OCI-LY3 (cell line): ENCODE data around the gene P2RX3.

Experiments used
- H2AFZ ChIP-seq: fragments of 200-600, 300-600 bp; shearing (Covaris generic); 2 replicates; pipeline ENCODE4 v1.6.0; 2014; ENCODE audit warnings: antibody characterized with exemption, low read depth, low read length
- H3K27ac ChIP-seq: fragments of 200-600, 300-600 bp; sonication (generic); 2 replicates; pipeline ENCODE4 v1.5.1; 2014; ENCODE audit warnings: mild to moderate bottlenecking, low read length, moderate library complexity, mixed read lengths
- H3K27me3 ChIP-seq: fragments of 200-600, 300-600 bp; sonication (generic); 2 replicates; pipeline ENCODE4 v1.6.1; 2014; ENCODE audit warnings: low read depth, low read length, mixed read lengths
- H3K36me3 ChIP-seq: fragments of 200-600, 300-600 bp; sonication (generic); replicated peaks from 2 replicates; pipeline ENCODE3; 2014; ENCODE audit warnings: low read depth, low read length, mixed read lengths
- H3K4me1 ChIP-seq: fragments of 300-600, 200-600 bp; sonication (generic); 2 replicates; pipeline ENCODE4 v1.6.1; 2014; ENCODE audit warnings: low read length, mixed read lengths
- H3K4me2 ChIP-seq: fragments of 200-600, 300-600 bp; sonication (generic); 2 replicates; pipeline ENCODE4 v1.6.1; 2014; ENCODE audit warnings: low read length, mixed read lengths
- H3K4me3 ChIP-seq: fragments of 300-600, 200-600 bp; sonication (generic); 2 replicates; pipeline ENCODE4 v1.5.1; 2014; ENCODE audit warnings: antibody characterized with exemption, mild to moderate bottlenecking, low read length, moderate library complexity
- H3K79me2 ChIP-seq: fragments of 300-600, 200-600 bp; shearing (Covaris generic); 2 replicates; pipeline ENCODE4 v1.6.1; 2014; ENCODE audit warnings: mild to moderate bottlenecking, low read length, mixed read lengths
- H3K9ac ChIP-seq: fragments of 300-600, 200-600 bp; shearing (Covaris generic); 2 replicates; pipeline ENCODE4 v1.6.0; 2014; ENCODE audit warnings: mild to moderate bottlenecking, low read length, moderate library complexity
- H3K9me3 ChIP-seq: fragments of 200-600, 300-600 bp; shearing (Covaris generic); 2 replicates; pipeline ENCODE4 v1.6.1; 2014; ENCODE audit warnings: low read length, mixed read lengths; ENCODE audit not compliant: insufficient read depth
- H4K20me1 ChIP-seq: fragments of 200-600, 300-600 bp; sonication (generic); 2 replicates; pipeline ENCODE4 v1.6.1; 2016; ENCODE audit warnings: low read length, mixed read lengths; ENCODE audit not compliant: insufficient read depth
- EZH2phosphoT487 ChIP-seq: fragments of 200-600 bp; shearing (Covaris generic); IDR thresholded peaks from 2 replicates; pipeline ENCODE4 v1.6.1; 2018; ENCODE audit warnings: antibody characterized with exemption, mixed run types, low read depth
- TF ChIP-seq, protein P1 (sequence below): fragments of 200-600, 300-600 bp; sonication (generic); IDR thresholded peaks from 2 replicates; pipeline ENCODE4 v1.5.1; 2014; ENCODE audit warnings: antibody characterized with exemption, low read length, low read depth

P2RX3 gene

DNA sequence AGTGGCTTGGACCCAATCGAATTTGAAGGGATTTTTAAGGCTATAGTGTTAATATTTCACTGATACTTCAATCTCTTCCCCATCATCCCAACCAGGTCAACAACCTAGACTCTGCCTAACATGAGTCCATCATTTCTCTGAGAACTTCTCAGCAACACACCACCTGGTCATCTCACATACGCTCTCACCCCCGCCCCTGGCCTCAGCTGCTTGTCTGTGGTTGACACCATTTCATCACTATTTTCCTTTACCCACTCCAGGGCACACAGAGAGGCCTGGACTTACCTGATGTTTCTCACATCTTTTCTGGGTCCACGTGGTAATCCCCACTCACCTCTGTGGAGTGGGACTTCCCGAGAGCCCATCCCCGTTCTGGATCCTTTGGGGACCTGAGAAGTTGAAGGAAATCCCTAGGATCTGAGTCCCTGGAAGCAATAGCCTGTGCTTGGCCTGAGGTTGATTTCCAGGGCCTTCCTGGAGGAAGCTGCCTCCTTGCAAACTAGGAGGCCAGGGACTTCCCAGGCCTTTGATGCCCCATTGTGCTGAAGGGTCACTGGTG lies 3.2 kb downstream of the P2RX3 start:
- H3K4me2 ChIP-seq = peak overlapping the region; percentile 47; the same call in 1 of the 2 replicates
- H3K9me3 ChIP-seq = no peaks in the 10 kb centered on the region
- H2AFZ ChIP-seq = no peak overlapping the region
- no peaks in the 10 kb centered on the region for H3K36me3 ChIP-seq
- H3K27ac ChIP-seq = no peak overlapping the region
- no peak overlapping the region for H3K9ac ChIP-seq
- TF ChIP-seq, protein P1, sequence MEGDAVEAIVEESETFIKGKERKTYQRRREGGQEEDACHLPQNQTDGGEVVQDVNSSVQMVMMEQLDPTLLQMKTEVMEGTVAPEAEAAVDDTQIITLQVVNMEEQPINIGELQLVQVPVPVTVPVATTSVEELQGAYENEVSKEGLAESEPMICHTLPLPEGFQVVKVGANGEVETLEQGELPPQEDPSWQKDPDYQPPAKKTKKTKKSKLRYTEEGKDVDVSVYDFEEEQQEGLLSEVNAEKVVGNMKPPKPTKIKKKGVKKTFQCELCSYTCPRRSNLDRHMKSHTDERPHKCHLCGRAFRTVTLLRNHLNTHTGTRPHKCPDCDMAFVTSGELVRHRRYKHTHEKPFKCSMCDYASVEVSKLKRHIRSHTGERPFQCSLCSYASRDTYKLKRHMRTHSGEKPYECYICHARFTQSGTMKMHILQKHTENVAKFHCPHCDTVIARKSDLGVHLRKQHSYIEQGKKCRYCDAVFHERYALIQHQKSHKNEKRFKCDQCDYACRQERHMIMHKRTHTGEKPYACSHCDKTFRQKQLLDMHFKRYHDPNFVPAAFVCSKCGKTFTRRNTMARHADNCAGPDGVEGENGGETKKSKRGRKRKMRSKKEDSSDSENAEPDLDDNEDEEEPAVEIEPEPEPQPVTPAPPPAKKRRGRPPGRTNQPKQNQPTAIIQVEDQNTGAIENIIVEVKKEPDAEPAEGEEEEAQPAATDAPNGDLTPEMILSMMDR = no peak
- TF ChIP-seq EZH2phosphoT487 = no peak
- peaks cover 43% of the 10 kb centered on the region for H3K4me1 ChIP-seq
- H3K79me2 ChIP-seq = peaks cover under 1% of the 10 kb centered on the region; the same call in 1 of the 2 replicates
- no peak overlapping the region for H3K4me3 ChIP-seq
- H3K27me3 ChIP-seq = peaks cover 13% of the 10 kb centered on the region; the same call in 1 of the 2 replicates
- no peaks in the 10 kb centered on the region for H4K20me1 ChIP-seq

DNA sequence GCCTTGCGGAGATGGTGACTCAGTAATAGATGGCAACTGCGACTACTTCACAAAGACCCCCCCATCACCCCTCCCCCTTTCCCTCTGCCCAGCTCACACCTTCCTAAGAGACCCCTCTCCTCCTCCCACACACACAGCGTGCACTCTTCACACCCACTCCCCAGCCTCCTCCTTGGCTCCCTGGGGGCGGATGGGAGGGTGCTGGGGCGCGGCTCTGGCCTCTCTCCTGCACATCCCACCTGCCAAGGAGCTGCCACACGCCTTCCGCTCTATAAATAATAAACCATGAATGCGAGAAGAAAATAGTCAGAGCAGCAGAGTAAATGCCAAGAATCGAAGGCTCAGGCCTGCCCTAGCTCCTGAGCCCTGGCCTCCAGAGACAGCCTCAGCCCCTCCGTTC lies 4.5 kb downstream of the P2RX3 start:
- Histone ChIP-seq H3K9me3 (no peaks in the 10 kb centered on the region), H3K79me2 (no peaks in the 10 kb centered on the region), H3K27ac (no peak overlapping the region), H3K9ac (no peak overlapping the region), H3K4me3 (no peak overlapping the region), H3K36me3 (no peaks in the 10 kb centered on the region), H3K4me2 (no peak overlapping the region), H4K20me1 (no peaks in the 10 kb centered on the region), H2AFZ (no peak overlapping the region), H3K4me1 (peaks cover 40% of the 10 kb centered on the region), H3K27me3 (peaks cover 13% of the 10 kb centered on the region; the same call in 1 of the 2 replicates)
- TF ChIP-seq, protein P1 = no peak
- no peak for TF ChIP-seq EZH2phosphoT487

DNA sequence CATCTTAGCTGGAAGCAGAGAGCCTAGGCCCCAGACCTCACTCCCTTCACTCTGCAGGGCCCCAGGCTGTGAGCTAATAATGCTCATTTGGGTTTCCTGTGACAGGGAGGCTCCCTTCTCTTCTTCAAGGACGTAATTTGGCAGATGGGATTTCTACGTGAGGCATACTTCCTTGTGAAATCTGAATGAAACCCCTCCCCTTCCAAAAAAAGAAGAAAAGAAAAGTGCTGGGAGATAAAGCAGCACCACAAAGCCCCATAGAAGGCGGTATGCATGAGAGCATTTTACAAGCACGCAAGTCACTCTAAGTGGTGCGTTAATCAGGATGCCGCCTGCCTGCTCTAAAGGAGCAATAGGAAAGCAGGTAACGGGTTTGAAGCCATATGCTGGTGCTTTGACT lies 5.7 kb downstream of the P2RX3 start:
- Histone ChIP-seq H2AFZ (peak overlapping the region; percentile 49), H3K4me1 (peaks cover 40% of the 10 kb centered on the region), H3K79me2 (no peaks in the 10 kb centered on the region), H3K9ac (peak overlapping the region; percentile 18; the same call in 1 of the 2 replicates), H3K36me3 (no peaks in the 10 kb centered on the region), H3K9me3 (no peaks in the 10 kb centered on the region), H3K4me3 (peak overlapping the region; percentile 7; the same call in 1 of the 2 replicates), H3K27ac (no peak overlapping the region), H4K20me1 (no peaks in the 10 kb centered on the region), H3K4me2 (peak overlapping the region; percentile 50), H3K27me3 (peaks cover 13% of the 10 kb centered on the region; the same call in 1 of the 2 replicates)
- no peak for TF ChIP-seq EZH2phosphoT487
- TF ChIP-seq, protein P1 = no peak

DNA sequence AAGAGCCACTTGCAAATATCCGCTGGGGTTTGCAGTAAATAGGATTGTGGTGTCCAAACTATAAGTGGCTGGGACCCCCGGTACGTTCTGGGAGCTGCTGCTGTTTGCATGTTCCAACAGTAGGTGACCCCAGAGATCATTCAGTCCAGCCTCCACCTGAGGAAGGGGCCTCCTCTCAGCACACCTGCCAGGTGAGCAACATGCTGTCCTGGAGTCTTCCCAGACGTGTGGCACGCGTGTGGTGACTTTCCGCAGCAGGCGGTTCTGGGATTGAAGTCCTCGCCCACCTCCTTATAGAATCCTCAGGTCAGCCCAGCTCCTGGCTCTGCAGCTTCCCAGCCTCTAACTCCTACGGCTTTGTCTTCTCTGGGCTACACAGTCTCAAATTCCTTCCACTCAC lies 6.7 kb downstream of the P2RX3 start:
- H3K9me3 ChIP-seq = no peaks in the 10 kb centered on the region
- no peak for TF ChIP-seq EZH2phosphoT487
- TF ChIP-seq, protein P1 = peak; percentile 30
- no peaks in the 10 kb centered on the region for H4K20me1 ChIP-seq
- H3K4me2 ChIP-seq = peak overlapping the region; percentile 17; the same call in 1 of the 2 replicates
- H3K79me2 ChIP-seq = no peaks in the 10 kb centered on the region
- no peak overlapping the region for H3K4me3 ChIP-seq
- H3K9ac ChIP-seq = no peak overlapping the region
- H2AFZ ChIP-seq = peak overlapping the region; percentile 66
- H3K36me3 ChIP-seq = no peaks in the 10 kb centered on the region
- H3K4me1 ChIP-seq = peaks cover 40% of the 10 kb centered on the region
- H3K27ac ChIP-seq = no peak overlapping the region
- peaks cover 7% of the 10 kb centered on the region; the same call in 1 of the 2 replicates for H3K27me3 ChIP-seq
